ENCODE measurements around the gene NSD1. TPM values are rescaled to one million over a fixed set of nuclear protein-coding genes. Genes with fewer than 3 reads are reported as not detected.

Gene NSD1
- total and polyA plus RNA-seq, 9 of the 15 experiments (the other 6 are each of a cell fraction or from before 2014, with no cell fraction given), result 3.8 to 51.0 (median 24.7) TPM

DNA sequence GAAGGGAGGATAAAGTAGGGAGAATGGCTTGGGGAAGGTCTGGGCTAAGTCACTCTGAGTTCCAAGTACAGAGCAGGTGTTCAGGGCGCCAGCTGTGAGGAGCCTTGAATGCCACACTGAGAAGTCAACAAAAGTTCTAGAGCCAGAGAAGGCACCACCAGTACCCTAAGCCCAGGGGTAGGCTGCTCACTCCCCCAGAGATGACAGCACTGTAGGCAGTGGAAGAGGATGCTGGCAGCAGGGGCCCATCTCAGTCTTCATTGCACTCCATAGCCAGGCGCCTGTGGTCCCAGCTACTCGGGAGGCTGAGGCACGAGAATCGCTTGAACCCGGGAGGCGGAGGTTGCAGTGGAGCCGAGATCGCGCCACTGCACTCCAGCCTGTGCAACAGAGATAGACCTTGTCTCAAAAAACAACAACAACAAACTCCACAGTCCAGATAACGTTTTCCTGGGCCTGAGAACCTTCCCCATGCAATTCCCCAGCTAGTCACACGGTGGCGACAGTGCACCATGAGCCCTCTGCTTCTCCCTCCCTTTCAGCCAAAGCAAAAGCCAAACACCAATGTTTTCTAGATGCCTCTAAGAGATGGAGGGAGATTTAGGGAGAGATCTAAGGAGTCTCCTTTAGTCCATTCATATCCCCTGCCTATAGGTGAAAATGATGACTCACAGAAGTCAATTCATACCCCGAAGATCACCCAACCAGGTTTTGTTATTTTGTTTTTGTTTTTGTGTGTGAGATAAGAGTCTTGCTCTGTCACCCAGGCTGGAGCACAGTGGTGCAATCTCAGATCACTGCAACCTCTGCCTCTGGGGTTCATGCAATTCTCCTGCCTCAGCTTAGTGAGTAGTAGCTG, 19.8 kb upstream of the NSD1 start (continued):
- TF ChIP-seq, protein P1, sequence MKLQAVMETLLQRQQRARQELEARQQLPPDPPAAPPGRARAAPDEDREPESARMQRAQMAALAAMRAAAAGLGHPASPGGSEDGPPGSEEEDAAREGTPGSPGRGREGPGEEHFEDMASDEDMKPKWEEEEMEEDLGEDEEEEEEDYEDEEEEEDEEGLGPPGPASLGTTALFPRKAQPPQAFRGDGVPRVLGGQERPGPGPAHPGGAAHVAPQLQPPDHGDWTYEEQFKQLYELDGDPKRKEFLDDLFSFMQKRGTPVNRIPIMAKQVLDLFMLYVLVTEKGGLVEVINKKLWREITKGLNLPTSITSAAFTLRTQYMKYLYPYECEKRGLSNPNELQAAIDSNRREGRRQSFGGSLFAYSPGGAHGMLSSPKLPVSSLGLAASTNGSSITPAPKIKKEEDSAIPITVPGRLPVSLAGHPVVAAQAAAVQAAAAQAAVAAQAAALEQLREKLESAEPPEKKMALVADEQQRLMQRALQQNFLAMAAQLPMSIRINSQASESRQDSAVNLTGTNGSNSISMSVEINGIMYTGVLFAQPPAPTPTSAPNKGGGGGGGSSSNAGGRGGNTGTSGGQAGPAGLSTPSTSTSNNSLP (IDR thresholded peaks at IDR 0.05; ENCODE audit: borderline replicate concordance, low read depth, low read length), result no peak
- TF ChIP-seq ZNF146 (CRISPR knock-in tag; IDR thresholded peaks at IDR 0.05; ENCODE audit: unreplicated experiment), result no peak
- no peak for TF ChIP-seq BDP1 (IDR thresholded peaks at IDR 0.05; ENCODE audit: insufficient read depth, insufficient read length)
- TF ChIP-seq NUFIP1 (IDR thresholded peaks at IDR 0.05; ENCODE audit: partially characterized antibody), result no peak
- no peak for TF ChIP-seq POLR2B (IDR thresholded peaks at IDR 0.05; ENCODE audit: low read depth, partially characterized antibody)
- no peak for TF ChIP-seq SLC30A9 (CRISPR knock-in tag; IDR thresholded peaks at IDR 0.05)
- TF ChIP-seq ZNF165 (CRISPR knock-in tag; IDR thresholded peaks at IDR 0.05; ENCODE audit: borderline replicate concordance), result no peak
- TF ChIP-seq SETDB1 (IDR thresholded peaks at IDR 0.05; ENCODE audit: low read length), result no peak
- no peak for TF ChIP-seq SMAD2 (IDR thresholded peaks at IDR 0.05; ENCODE audit: low read depth, low read length)
- TF ChIP-seq, protein P2, sequence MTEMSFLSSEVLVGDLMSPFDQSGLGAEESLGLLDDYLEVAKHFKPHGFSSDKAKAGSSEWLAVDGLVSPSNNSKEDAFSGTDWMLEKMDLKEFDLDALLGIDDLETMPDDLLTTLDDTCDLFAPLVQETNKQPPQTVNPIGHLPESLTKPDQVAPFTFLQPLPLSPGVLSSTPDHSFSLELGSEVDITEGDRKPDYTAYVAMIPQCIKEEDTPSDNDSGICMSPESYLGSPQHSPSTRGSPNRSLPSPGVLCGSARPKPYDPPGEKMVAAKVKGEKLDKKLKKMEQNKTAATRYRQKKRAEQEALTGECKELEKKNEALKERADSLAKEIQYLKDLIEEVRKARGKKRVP (CRISPR knock-in tag; IDR thresholded peaks at IDR 0.05), result no peak
- no peak for TF ChIP-seq XRCC3 (IDR thresholded peaks at IDR 0.05)
- TF ChIP-seq, protein P3, sequence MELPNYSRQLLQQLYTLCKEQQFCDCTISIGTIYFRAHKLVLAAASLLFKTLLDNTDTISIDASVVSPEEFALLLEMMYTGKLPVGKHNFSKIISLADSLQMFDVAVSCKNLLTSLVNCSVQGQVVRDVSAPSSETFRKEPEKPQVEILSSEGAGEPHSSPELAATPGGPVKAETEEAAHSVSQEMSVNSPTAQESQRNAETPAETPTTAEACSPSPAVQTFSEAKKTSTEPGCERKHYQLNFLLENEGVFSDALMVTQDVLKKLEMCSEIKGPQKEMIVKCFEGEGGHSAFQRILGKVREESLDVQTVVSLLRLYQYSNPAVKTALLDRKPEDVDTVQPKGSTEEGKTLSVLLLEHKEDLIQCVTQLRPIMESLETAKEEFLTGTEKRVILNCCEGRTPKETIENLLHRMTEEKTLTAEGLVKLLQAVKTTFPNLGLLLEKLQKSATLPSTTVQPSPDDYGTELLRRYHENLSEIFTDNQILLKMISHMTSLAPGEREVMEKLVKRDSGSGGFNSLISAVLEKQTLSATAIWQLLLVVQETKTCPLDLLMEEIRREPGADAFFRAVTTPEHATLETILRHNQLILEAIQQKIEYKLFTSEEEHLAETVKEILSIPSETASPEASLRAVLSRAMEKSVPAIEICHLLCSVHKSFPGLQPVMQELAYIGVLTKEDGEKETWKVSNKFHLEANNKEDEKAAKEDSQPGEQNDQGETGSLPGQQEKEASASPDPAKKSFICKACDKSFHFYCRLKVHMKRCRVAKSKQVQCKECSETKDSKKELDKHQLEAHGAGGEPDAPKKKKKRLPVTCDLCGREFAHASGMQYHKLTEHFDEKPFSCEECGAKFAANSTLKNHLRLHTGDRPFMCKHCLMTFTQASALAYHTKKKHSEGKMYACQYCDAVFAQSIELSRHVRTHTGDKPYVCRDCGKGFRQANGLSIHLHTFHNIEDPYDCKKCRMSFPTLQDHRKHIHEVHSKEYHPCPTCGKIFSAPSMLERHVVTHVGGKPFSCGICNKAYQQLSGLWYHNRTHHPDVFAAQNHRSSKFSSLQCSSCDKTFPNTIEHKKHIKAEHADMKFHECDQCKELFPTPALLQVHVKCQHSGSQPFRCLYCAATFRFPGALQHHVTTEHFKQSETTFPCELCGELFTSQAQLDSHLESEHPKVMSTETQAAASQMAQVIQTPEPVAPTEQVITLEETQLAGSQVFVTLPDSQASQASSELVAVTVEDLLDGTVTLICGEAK (IDR thresholded peaks at IDR 0.05), result no peak
- TF ChIP-seq, protein P3 (CRISPR knock-in tag; IDR thresholded peaks at IDR 0.05), result no peak
- TF ChIP-seq, protein P4, sequence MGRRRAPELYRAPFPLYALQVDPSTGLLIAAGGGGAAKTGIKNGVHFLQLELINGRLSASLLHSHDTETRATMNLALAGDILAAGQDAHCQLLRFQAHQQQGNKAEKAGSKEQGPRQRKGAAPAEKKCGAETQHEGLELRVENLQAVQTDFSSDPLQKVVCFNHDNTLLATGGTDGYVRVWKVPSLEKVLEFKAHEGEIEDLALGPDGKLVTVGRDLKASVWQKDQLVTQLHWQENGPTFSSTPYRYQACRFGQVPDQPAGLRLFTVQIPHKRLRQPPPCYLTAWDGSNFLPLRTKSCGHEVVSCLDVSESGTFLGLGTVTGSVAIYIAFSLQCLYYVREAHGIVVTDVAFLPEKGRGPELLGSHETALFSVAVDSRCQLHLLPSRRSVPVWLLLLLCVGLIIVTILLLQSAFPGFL (CRISPR knock-in tag; IDR thresholded peaks at IDR 0.05), result 0 out of 2 replicates have a peak, but pooled peaks have one; percentile 29
- no peak for TF ChIP-seq ZNF184 (CRISPR knock-in tag; IDR thresholded peaks at IDR 0.05)
- no peak for TF ChIP-seq POLR2A (conservative IDR thresholded peaks at IDR 0.05)

All from K562 (cell line).